Heart left ventricle (tissue), 16 donors: ENCODE data around the gene AQP11. TPM values are rescaled to one million over a fixed set of nuclear protein-coding genes. Genes with fewer than 3 reads are reported as not detected.
"Not testable (repeated sequence)": the region's sequence is repeated elsewhere in the genome, so short reads cannot be mapped to it uniquely, and the experiment has no call there.

Experiments
- ATAC-seq, 4 donors: fragments of 200-7000 bp; cut with Tn5 transposase; one replicate each; pipeline ENCODE4 v1.9.1; 2020 to 2022; ENCODE audit warnings: moderate library complexity in 4 of 4, mild to moderate bottlenecking in 3 of 4, moderate number of reproducible peaks in 1 of 4
- DNase-seq, 5 donors: peaks; one replicate each; pipeline ENCODE4 v3.0.0-alpha.2; 2020
- H3K27ac ChIP-seq, 12 donors: fragments of 200-600 bp; sonication (generic) in 4 of 12; one replicate each; pipeline versions ENCODE4 v1.5.0 to v1.8.0; 2016 to 2022; ENCODE audit warnings: mild to moderate bottlenecking in 2 of 12
- H3K27me3 ChIP-seq, 9 donors: fragments of 200-600 bp; sonication (generic) in 2 of 9; one replicate each; pipeline versions ENCODE4 v1.5.1 to v1.8.0; 2016 to 2022; ENCODE audit warnings: mild to moderate bottlenecking in 3 of 9
- H3K36me3 ChIP-seq, 9 donors: fragments of 200-600 bp; sonication (generic) in 2 of 9; one replicate each; pipeline versions ENCODE4 v1.5.0 to v1.8.0; 2018 to 2022; ENCODE audit warnings: mild to moderate bottlenecking in 2 of 9
- H3K4me1 ChIP-seq, 12 donors: fragments of 200-600 bp; sonication (generic) in 4 of 12; one replicate each; pipeline versions ENCODE4 v1.5.0 to v1.8.0; 2016 to 2022; ENCODE audit warnings: mild to moderate bottlenecking in 3 of 12
- H3K4me3 ChIP-seq, 12 donors: fragments of 200-600 bp; sonication (generic) in 4 of 12; one replicate each; pipeline versions ENCODE4 v1.5.0 to v1.8.0; 2017 to 2022; ENCODE audit warnings: mild to moderate bottlenecking in 9 of 12, moderate library complexity in 4 of 12
- H3K9me3 ChIP-seq, 12 donors: fragments of 200-600 bp; sonication (generic) in 4 of 12; one replicate each; pipeline versions ENCODE4 v1.5.0 to v1.8.0; 2016 to 2022; ENCODE audit warnings: mild to moderate bottlenecking in 1 of 12
- POLR2A ChIP-seq, 2 donors: fragments of 450-650 bp; IDR thresholded peaks; one replicate each; pipeline ENCODE4 v1.6.1; 2017; ENCODE audit warnings: antibody characterized with exemption in 2 of 2, mild to moderate bottlenecking in 2 of 2, moderate library complexity in 2 of 2
- WGBS, 4 donors: extraction: QIAGEN DNeasy Blood & Tissue Kit in 2 of 4; methylation state at CpG; one replicate each; pipeline versions ENCODE4 v1.1.5 to v1.1.7; 2013 to 2018; 5-methylcytosine and 5-hydroxymethylcytosine counted together
- intact Hi-C, 10 donors: fragments of 100-400 bp; cut with DNase I; formaldehyde crosslinking; loops; one replicate each; pipeline versions ENCODE4 v1.11.1 to v1.14.2; 2022
- polyA plus RNA-seq, 2 donors: library from polyadenylated mRNA; stranded (reverse); fragments of 200-250 nt; gene quantifications; one replicate each; pipeline ENCODE4 v1.2.3, GENCODE V29; 2013
- total RNA-seq, 9 donors: library from RNA; depleted of rRNA in 2 of 9; stranded (reverse); fragments of >200 nt in 2 of 9; fragmentation: NEBNext Ultra II Directional in 3 of 9; extraction: Animal tissue kit (Norgen Biotek cat#: 25700) in 3 of 9; gene quantifications; one replicate each; pipeline versions ENCODE4 v1.1.0 to v1.2.4, GENCODE V29; 2016 to 2023
- TF ChIP-seq, protein P1 (sequence below), 12 donors: fragments of 200-600 bp; sonication (generic) in 4 of 12; IDR thresholded peaks; one replicate each; pipeline versions ENCODE4 v1.5.0 to v1.8.0; 2018 to 2022; ENCODE audit warnings: antibody characterized with exemption in 12 of 12, mild to moderate bottlenecking in 5 of 12
- donor health status: ischemic (EF 13 %, LVEDD 7.1; RV severe dilation, severe dysfunction).
- donor health status: healthy with polysubstance abuse.
- donor health status: DM: no; HTN: yes; CAD: no.
- donor health status: DM: no; HTN: no; CAD: no.
- donor health status: ischemic (EF 25% LVEDD 6.9; RV normal size, moderate dysfunction).
- donor health status: ischemic (EF 25% LVEDD 5.7; RV mildly dilated, moderate dysfunction).
- donor health status: healthy.
- donor health status: DM: yes; HTN: yes; CAD: no.
- donor health status: ischemic (EF 35%, LVEDD 5.7; RV mildly dilated, moderate dysfunction).
- donor health status: nonischemic (EF 11% LVEDD 7.7; RV severe dilation, severe dysfunction).
- donor health status: DM: yes; HTN: yes; CAD: no.
- donor health status: PGD.
- donor health status: ischemic (EF 29% LVEDD 5.4; RV normal size, mild dysfunction).
- donor health status: nonischemic (EF 23%, LVEDD 6.1; RV moderate dilation, normal function).

Gene AQP11
- total and polyA plus RNA-seq, 11 donors, result 0.27 to 1.8 (median 0.85) TPM

DNA sequence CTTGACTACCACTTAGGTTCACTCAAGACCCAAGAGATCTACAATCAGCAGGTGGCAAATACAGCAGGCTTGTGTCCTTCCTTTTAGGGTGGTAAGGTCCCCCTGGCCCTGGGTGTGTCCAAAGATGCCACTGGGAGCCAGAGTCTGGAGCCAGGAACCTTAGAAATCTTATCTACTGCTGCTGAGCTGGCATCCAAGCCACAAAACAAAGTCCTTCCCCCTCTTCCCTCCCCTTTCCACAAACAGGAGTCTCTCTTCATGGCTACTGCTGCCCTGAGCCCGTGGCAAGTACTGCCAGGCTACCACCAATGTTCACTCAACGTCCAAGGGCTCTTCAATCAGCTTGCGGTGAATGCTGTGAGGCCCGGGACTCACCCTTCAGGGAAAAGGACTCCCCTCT is 21.4 kb upstream of the AQP11 start:
- intact Hi-C loops, result no loop called here
- Histone ChIP-seq H3K27ac (no peak overlapping the region), H3K4me1 (no peaks in the 10 kb centered on the region), H3K27me3 (no peaks in the 10 kb centered on the region), H3K9me3 (peaks cover 0 to 5% (median 0%) of the 10 kb centered on the region in 12 donors), H3K36me3 (no peaks in the 10 kb centered on the region), H3K4me3 (no peak overlapping the region)
- DNase-seq, result no peak
- TF ChIP-seq, protein P1, sequence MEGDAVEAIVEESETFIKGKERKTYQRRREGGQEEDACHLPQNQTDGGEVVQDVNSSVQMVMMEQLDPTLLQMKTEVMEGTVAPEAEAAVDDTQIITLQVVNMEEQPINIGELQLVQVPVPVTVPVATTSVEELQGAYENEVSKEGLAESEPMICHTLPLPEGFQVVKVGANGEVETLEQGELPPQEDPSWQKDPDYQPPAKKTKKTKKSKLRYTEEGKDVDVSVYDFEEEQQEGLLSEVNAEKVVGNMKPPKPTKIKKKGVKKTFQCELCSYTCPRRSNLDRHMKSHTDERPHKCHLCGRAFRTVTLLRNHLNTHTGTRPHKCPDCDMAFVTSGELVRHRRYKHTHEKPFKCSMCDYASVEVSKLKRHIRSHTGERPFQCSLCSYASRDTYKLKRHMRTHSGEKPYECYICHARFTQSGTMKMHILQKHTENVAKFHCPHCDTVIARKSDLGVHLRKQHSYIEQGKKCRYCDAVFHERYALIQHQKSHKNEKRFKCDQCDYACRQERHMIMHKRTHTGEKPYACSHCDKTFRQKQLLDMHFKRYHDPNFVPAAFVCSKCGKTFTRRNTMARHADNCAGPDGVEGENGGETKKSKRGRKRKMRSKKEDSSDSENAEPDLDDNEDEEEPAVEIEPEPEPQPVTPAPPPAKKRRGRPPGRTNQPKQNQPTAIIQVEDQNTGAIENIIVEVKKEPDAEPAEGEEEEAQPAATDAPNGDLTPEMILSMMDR (IDR thresholded peaks at IDR 0.05), result no peak
- TF ChIP-seq POLR2A (IDR thresholded peaks at IDR 0.05), result no peak
- no peak for ATAC-seq
- 76 to 88% (median 87%) methylated on average over 3 to 4 of the region's 4 CpGs for WGBS, 4 donors

DNA sequence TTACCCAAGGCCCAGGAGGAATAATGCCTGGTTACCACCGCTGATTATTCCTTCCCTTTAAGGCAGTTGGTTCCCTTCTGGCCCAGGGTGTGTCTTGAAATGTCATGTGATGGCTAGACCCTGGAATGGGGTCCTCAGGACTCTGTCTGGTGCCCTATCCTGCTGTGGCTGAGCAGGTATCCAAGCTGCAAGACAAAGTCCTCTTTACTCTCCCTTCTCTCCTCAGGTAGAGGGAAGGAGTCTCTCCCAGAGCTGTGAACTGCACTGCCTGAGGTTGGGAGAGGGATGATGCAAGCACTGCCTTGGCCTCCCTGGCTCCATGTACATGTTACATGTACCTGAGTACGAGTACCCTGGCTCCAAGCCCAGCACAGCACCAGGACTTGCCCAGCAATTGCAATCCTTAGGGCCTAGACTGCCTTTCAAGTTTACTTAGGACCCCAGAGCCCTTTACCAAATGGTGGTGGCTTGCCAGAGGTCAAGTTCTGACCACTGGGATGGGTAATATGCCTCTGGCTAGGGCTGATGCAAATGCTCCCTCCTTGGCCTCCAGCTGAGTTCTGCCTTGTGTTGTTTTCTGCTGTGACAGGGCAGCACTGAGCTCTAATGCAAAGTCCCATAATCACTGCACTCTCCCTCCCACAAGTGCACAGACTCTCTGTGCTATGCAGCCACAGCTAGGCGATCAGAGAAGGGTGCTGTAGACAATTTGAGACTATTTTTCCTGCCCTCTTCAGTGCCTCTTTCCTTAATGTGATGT is 20.7 kb upstream of the AQP11 start:
- H3K27ac ChIP-seq, result no peak overlapping the region
- DNase-seq (no peak), ATAC-seq (no peak)
- H3K36me3 ChIP-seq, result no peaks in the 10 kb centered on the region
- no peaks in the 10 kb centered on the region for H3K9me3 ChIP-seq
- 65 to 90% (median 84%) methylated on average over 3 of the region's 3 CpGs for WGBS, 4 donors
- H3K4me1 ChIP-seq, result no peaks in the 10 kb centered on the region
- intact Hi-C loops, result no loop called here
- TF ChIP-seq POLR2A (IDR thresholded peaks at IDR 0.05), result no peak
- TF ChIP-seq, protein P1 (IDR thresholded peaks at IDR 0.05), result no peak
- H3K4me3 ChIP-seq, result no peak overlapping the region
- H3K27me3 ChIP-seq, result no peaks in the 10 kb centered on the region

DNA sequence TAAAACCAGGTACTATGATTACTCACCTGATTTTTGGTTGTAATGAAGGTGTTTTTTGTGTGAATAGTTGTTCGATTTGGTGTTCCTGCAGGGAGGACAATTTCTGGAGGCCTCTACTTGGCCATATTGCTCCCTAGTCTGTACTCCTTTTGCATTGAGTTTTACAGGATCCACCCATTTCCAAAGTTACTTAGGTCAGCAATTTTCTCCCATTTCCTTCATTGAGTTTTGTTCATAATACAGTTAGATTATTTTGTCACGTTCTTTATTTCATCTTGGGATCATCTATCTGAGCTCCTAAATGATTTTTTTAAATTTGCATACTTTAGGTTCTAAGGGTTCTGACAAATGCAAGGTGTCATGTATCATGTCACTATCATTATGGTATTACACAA is 20.1 kb upstream of the AQP11 start:
- TF ChIP-seq, protein P1 (IDR thresholded peaks at IDR 0.05), result no peak
- TF ChIP-seq POLR2A (IDR thresholded peaks at IDR 0.05), result no peak
- Histone ChIP-seq H3K27me3 (no peaks in the 10 kb centered on the region), H3K4me3 (no peak overlapping the region), H3K36me3 (no peaks in the 10 kb centered on the region), H3K9me3 (no peaks in the 10 kb centered on the region), H3K4me1 (no peaks in the 10 kb centered on the region), H3K27ac (no peak overlapping the region)
- ATAC-seq, result no peak
- WGBS, 4 donors, result 82 to 89% (median 86%) methylated on average over 2 of the region's 2 CpGs
- DNase-seq, result no peak
- intact Hi-C loops, result no loop called here

DNA sequence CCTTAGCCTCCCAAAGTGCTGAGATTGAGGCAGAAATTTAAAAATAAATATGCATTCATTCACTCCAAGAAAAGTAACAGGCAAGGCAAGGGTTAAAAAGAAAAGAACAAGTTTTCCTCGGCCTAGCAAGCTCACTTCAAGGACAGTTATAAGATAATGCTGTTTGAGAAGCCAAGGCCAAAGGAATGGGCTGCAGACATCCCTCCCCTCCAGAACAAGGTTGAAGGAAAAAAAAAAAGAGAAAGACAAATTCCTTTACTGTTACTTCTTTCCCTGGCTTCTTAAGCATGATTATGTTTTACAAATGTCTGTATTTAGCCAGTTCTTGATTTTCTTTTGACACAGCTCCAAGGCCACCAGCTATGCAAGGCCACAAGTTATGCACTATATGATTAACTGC is 18.9 kb upstream of the AQP11 start:
- ATAC-seq, intact Hi-C loops, H3K9me3 ChIP-seq, H3K4me3 ChIP-seq, H3K27ac ChIP-seq, H3K27me3 ChIP-seq, DNase-seq, H3K36me3 ChIP-seq, H3K4me1 ChIP-seq: not testable (repeated sequence)
- 0 to 12% (median 5%) methylated on average over 1 of the region's 1 CpG for WGBS, 4 donors

DNA sequence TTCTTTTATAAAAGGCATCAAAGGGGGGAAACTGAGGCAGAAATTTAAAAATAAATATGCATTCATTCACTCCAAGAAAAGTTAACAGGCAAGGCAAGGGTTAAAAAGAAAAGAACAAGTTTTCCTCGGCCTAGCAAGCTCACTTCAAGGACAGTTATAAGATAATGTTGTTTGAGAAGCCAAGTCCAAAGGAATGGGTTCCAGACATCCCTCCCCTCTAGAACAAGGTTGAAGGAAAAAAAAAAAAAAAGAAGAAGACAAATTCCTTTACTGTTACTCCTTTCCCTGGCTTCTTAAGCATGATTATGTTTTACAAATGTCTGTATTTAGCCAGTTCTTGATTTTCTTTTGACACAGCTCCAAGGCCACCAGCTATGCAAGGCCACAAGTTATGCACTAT is 14.3 kb upstream of the AQP11 start:
- DNase-seq, H3K27me3 ChIP-seq, H3K27ac ChIP-seq, H3K4me1 ChIP-seq, intact Hi-C loops, H3K9me3 ChIP-seq, H3K4me3 ChIP-seq, ATAC-seq, H3K36me3 ChIP-seq: not testable (repeated sequence)
- WGBS, 4 donors, result 4 to 9% (median 7%) methylated on average over 1 of the region's 1 CpG
